Endodermal cell (in vitro differentiated cells): ENCODE measurements around the gene MYOT. TPM values are rescaled to one million over a fixed set of nuclear protein-coding genes. Genes with fewer than 3 reads are reported as not detected.

Source experiments
- DNase-seq: peaks from one replicate; pipeline ENCODE4 v3.0.0-alpha.2; 2017
- H3K27ac ChIP-seq: 2 replicates; pipeline ENCODE4 v1.5.1; 2013; ENCODE audit warnings: mild to moderate bottlenecking, low read depth, low read length, moderate library complexity
- H3K27me3 ChIP-seq: 2 replicates; pipeline ENCODE4 v1.6.1; 2013; ENCODE audit warnings: mild to moderate bottlenecking, low read length, moderate library complexity; ENCODE audit not compliant: insufficient read depth, control insufficient read depth, poor library complexity, severe bottlenecking
- H3K36me3 ChIP-seq: 2 replicates; pipeline ENCODE4 v1.7.0; 2013; ENCODE audit warnings: mild to moderate bottlenecking, low read length, moderate library complexity; ENCODE audit not compliant: control insufficient read depth, insufficient read depth
- H3K4me1 ChIP-seq: one replicate; pipeline ENCODE4 v1.7.0; 2013; ENCODE audit warnings: low read length; ENCODE audit not compliant: control insufficient read depth, insufficient read depth
- H3K4me3 ChIP-seq: 2 replicates; pipeline ENCODE4 v1.5.1; 2013; ENCODE audit warnings: mild to moderate bottlenecking, low read length, moderate library complexity
- H3K9ac ChIP-seq: 2 replicates; pipeline ENCODE4 v1.6.1; 2013; ENCODE audit warnings: mild to moderate bottlenecking, low read length, moderate library complexity; ENCODE audit not compliant: poor library complexity, severe bottlenecking; ENCODE audit errors: extremely low read depth
- H3K9me3 ChIP-seq: 2 replicates; pipeline ENCODE4 v1.6.1; 2013; ENCODE audit warnings: mild to moderate bottlenecking, low read length, moderate library complexity; ENCODE audit not compliant: control insufficient read depth
- H3K27ac Mint-ChIP-seq: 2 replicates; pipeline ENCODE4 v1.8.0; 2020; ENCODE audit warnings: mixed read lengths
- H3K27me3 Mint-ChIP-seq: 2 replicates; pipeline ENCODE4 v1.8.0; 2021; ENCODE audit warnings: mild to moderate bottlenecking, mixed read lengths; ENCODE audit not compliant: insufficient read depth
- H3K36me3 Mint-ChIP-seq: 2 replicates; pipeline ENCODE4 v1.8.0; 2020; ENCODE audit warnings: low read depth, mixed read lengths
- H3K4me1 Mint-ChIP-seq: 2 replicates; pipeline ENCODE4 v1.8.0; 2020; ENCODE audit warnings: mixed read lengths
- H3K4me3 Mint-ChIP-seq: 2 replicates; pipeline ENCODE4 v1.8.0; 2020; ENCODE audit warnings: mild to moderate bottlenecking, moderate library complexity, mixed read lengths
- H3K9me3 Mint-ChIP-seq: 2 replicates; pipeline ENCODE4 v1.8.0; 2020; ENCODE audit warnings: mild to moderate bottlenecking, mixed read lengths
- CTCF ChIP-seq: fragments of 200-600 bp; sonication (generic); conservative IDR thresholded peaks from 2 replicates; pipeline ENCODE4 v1.5.0; 2021; ENCODE audit warnings: antibody characterized with exemption, mild to moderate bottlenecking
- WGBS, 2 experiments: methylation state at CpG; one replicate each; pipeline versions ENCODE4 v1.1.5 to v1.1.7; 2013; ENCODE audit warnings: missing lambda C conversion rate in 2 of 2, mixed read lengths in 1 of 2; ENCODE audit not compliant: insufficient coverage in 1 of 2, insufficient read length in 1 of 2; 5-methylcytosine and 5-hydroxymethylcytosine counted together
- total RNA-seq, 2 donors: library from RNA; stranded (reverse); fragmentation: NEBNext Ultra II Directional in 1 of 2; extraction: Animal tissue kit (Norgen Biotek cat#: 25700) in 1 of 2; gene quantifications; 2 replicates in 1 of 2; 3 replicates in 1 of 2; pipeline ENCODE4 v1.2.1, GENCODE V29; 2021

The MYOT gene
- total RNA-seq, 2 donors from 2014 or later = not detected

- Histone ChIP-seq H3K27me3 (no peaks in the 10 kb centered on the region), H3K27ac (no peak overlapping the region), H3K4me1 (peaks cover 8% of the 10 kb centered on the region), H3K9ac (no peak overlapping the region), H3K9me3 (no peaks in the 10 kb centered on the region), H3K4me3 (no peak overlapping the region), H3K36me3 (no peaks in the 10 kb centered on the region)
- WGBS, 2 experiments = 92 to 100% methylated on average over 3 of the region's 3 CpGs
- Mint-ChIP-seq H3K4me3 (no peak overlapping the region), H3K27me3 (peaks cover 3% of the 10 kb centered on the region), H3K4me1 (peaks cover 27% of the 10 kb centered on the region), H3K27ac (no peak overlapping the region), H3K36me3 (no peaks in the 10 kb centered on the region), H3K9me3 (no peaks in the 10 kb centered on the region)
- DNase-seq = no peak
- peak; percentile 45 for TF ChIP-seq CTCF
Observed at GRCh38 chr5:137831526-137831925, 36.1 kb upstream of the MYOT start.

GRCh38 chr5:137832416-137832815 is 35.2 kb upstream of the MYOT start:
- no peaks in the 10 kb centered on the region for H3K9me3 ChIP-seq
- whole genome bisulfite sequencing, 2 experiments = 78 to 83% methylated on average over 1 of the region's 1 CpG
- no peak overlapping the region for H3K4me3 ChIP-seq
- Mint-ChIP-seq H3K27me3 (peaks cover 3% of the 10 kb centered on the region), H3K4me1 (peaks cover 35% of the 10 kb centered on the region), H3K36me3 (no peaks in the 10 kb centered on the region), H3K27ac (no peak overlapping the region), H3K4me3 (no peak overlapping the region), H3K9me3 (no peaks in the 10 kb centered on the region)
- H3K36me3 ChIP-seq = no peaks in the 10 kb centered on the region
- peaks cover 16% of the 10 kb centered on the region for H3K4me1 ChIP-seq
- no peaks in the 10 kb centered on the region for H3K27me3 ChIP-seq
- DNase-seq = no peak
- TF ChIP-seq CTCF = no peak
- no peak overlapping the region for H3K27ac ChIP-seq
- no peak overlapping the region for H3K9ac ChIP-seq

- H3K9me3 ChIP-seq = no peaks in the 10 kb centered on the region
- no peaks in the 10 kb centered on the region for H3K36me3 ChIP-seq
- H3K4me1 ChIP-seq = peaks cover 20% of the 10 kb centered on the region
- no peaks in the 10 kb centered on the region for H3K27me3 ChIP-seq
- peak; percentile 57 for DNase-seq
- no peaks in the 10 kb centered on the region for H3K9me3 Mint-ChIP-seq
- no peaks in the 10 kb centered on the region for H3K36me3 Mint-ChIP-seq
- peaks cover 37% of the 10 kb centered on the region for H3K4me1 Mint-ChIP-seq
- H3K4me3 Mint-ChIP-seq = no peak overlapping the region
- no peak overlapping the region for H3K27ac ChIP-seq
- H3K27me3 Mint-ChIP-seq = no peaks in the 10 kb centered on the region
- WGBS, 2 experiments = 74% methylated on average over 1 of the region's 1 CpG; no CpG with 5 or more reads in 1 of the 2 experiments
- no peak overlapping the region for H3K4me3 ChIP-seq
- H3K27ac Mint-ChIP-seq = no peak overlapping the region
- H3K9ac ChIP-seq = no peak overlapping the region
- no peak for TF ChIP-seq CTCF
Observed at GRCh38 chr5:137833463-137833862, 34.2 kb upstream of the MYOT start.
